HepG2 (cell line): ENCODE measurements around the gene PIP4K2C. TPM values are rescaled to one million over a fixed set of nuclear protein-coding genes. Genes with fewer than 3 reads are reported as not detected.

Source experiments
- ATAC-seq: fragments of 200-7000 bp; cut with Tn5 transposase; 3 replicates; pipeline ENCODE4 v1.9.1; 2020; ENCODE audit warnings: mild to moderate bottlenecking, moderate library complexity
- BruUV-seq: library from RNA; stranded (reverse); fragments of 400-500 nt; replicated peaks from 2 replicates; lab custom pipeline; 2021; lab: Mats Ljungman, UMichigan
- CTCF ChIA-PET: fragments of 300-600 bp; formaldehyde crosslinking; extraction: SDS; loops from one replicate; lab custom pipeline; 2021; ENCODE audit warnings: low total read pairs, inconsistent platforms, low intra/inter-chr PET ratio; lab: Yijun Ruan, JAX
- POLR2A ChIA-PET: fragments of 350-600 bp; sonication (Branson Sonifier 250); formaldehyde crosslinking; loops from one replicate; lab custom pipeline; 2020; ENCODE audit warnings: antibody characterized with exemption, inconsistent platforms; lab: Yijun Ruan, JAX
- DNase-seq: peaks from one replicate; pipeline ENCODE4 v3.0.0-alpha.2; 2015; ENCODE audit warnings: low spot score
- FAIRE-seq: peaks from 3 replicates; lab custom pipeline; 2011; peaks lifted over from hg19 to GRCh38; lab: Jason Lieb, UNC
- H2AFZ ChIP-seq: one replicate; pipeline ENCODE4 v1.6.1; 2011; ENCODE audit warnings: low read length, inconsistent platforms
- H3K27ac ChIP-seq: fragments of 300-600 bp; 3 replicates; pipeline ENCODE4 v1.8.0; 2011; ENCODE audit warnings: mixed run types, mild to moderate bottlenecking, mixed read lengths, low read length, inconsistent platforms; ENCODE audit not compliant: insufficient read depth; ENCODE audit errors: extremely low read length
- H3K27me3 ChIP-seq, 2 experiments: fragments of 200-600 bp in 1 of 2; 2 replicates in 1 of 2; 3 replicates in 1 of 2; pipeline versions ENCODE4 v1.6.0 to v1.8.0; 2011; ENCODE audit warnings: low read length in 2 of 2, mild to moderate bottlenecking in 2 of 2, moderate library complexity in 2 of 2, inconsistent platforms in 1 of 2; ENCODE audit not compliant: insufficient read depth in 2 of 2, control insufficient read depth in 1 of 2
- H3K36me3 ChIP-seq, 2 experiments: fragments of 200-600 bp in 1 of 2; replicated peaks in 1 of 2; 2 replicates in 1 of 2; 3 replicates in 1 of 2; pipeline versions ENCODE4 v1.5.1 to v1.8.0; 2011; ENCODE audit warnings: low read length in 2 of 2, inconsistent platforms in 1 of 2; ENCODE audit not compliant: insufficient read depth in 2 of 2, control insufficient read depth in 1 of 2
- H3K4me1 ChIP-seq: 2 replicates; pipeline ENCODE4 v1.5.1; 2012; ENCODE audit warnings: low read length, inconsistent platforms; ENCODE audit not compliant: insufficient read depth
- H3K4me2 ChIP-seq: 2 replicates; pipeline ENCODE4 v1.6.0; 2011; ENCODE audit warnings: low read depth, low read length, inconsistent platforms
- H3K4me3 ChIP-seq, 3 experiments: fragments of 200-600 bp in 1 of 3; sonication (generic), shearing (Covaris generic) in 1 of 3; replicated peaks in 1 of 3; 2 replicates each; pipeline ENCODE4 v1.5.1; 2011 to 2016; ENCODE audit warnings: low read length in 3 of 3, inconsistent platforms in 2 of 3, low read depth in 2 of 3, mild to moderate bottlenecking in 2 of 3, control low read depth in 1 of 3, mixed read lengths in 1 of 3; ENCODE audit not compliant: insufficient read depth in 1 of 3
- H3K79me2 ChIP-seq: one replicate; pipeline ENCODE4 v1.6.1; 2011; ENCODE audit warnings: low read length, inconsistent platforms; ENCODE audit not compliant: insufficient read depth
- H3K9ac ChIP-seq: 2 replicates; pipeline ENCODE4 v1.6.0; 2011; ENCODE audit warnings: mild to moderate bottlenecking, low read depth, low read length, inconsistent platforms; ENCODE audit not compliant: insufficient read depth
- H3K9me3 ChIP-seq: 2 replicates; pipeline ENCODE4 v1.5.1; 2012; ENCODE audit warnings: mild to moderate bottlenecking, low read length
- H4K20me1 ChIP-seq: 2 replicates; pipeline ENCODE4 v1.6.0; 2011; ENCODE audit warnings: inconsistent platforms, mild to moderate bottlenecking, low read length, moderate library complexity; ENCODE audit not compliant: insufficient read depth
- KDM5B ChIP-seq: sonication (generic); formaldehyde crosslinking; IDR thresholded peaks from 2 replicates; pipeline ENCODE4 v1.4.0; 2020; ENCODE audit warnings: missing genetic modification reagents, mild to moderate bottlenecking, borderline replicate concordance
- KLF9 ChIP-seq: IDR thresholded peaks from 2 replicates; pipeline ENCODE4 v1.6.1; 2016; ENCODE audit warnings: low read depth
- LCORL ChIP-seq, 2 experiments: fragments of 450-650 bp in 1 of 2; sonication (generic) in 1 of 2; formaldehyde crosslinking in 1 of 2; IDR thresholded peaks; 2 replicates each; pipeline versions ENCODE4 v1.5.0 to v1.6.1; 2017 to 2020; ENCODE audit warnings: antibody characterized with exemption in 1 of 2, missing genetic modification reagents in 1 of 2
- PCBP1 ChIP-seq: fragments of 200-400 bp; formaldehyde crosslinking; IDR thresholded peaks from 2 replicates; pipeline ENCODE4 v1.6.1; 2017; ENCODE audit warnings: mild to moderate bottlenecking, low read depth, low read length, borderline replicate concordance
- SKIL ChIP-seq: sonication (generic); formaldehyde crosslinking; IDR thresholded peaks from 2 replicates; pipeline ENCODE4 v1.8.0; 2022; ENCODE audit warnings: missing genetic modification reagents, mild to moderate bottlenecking, moderate library complexity, borderline replicate concordance
- TBX3 ChIP-seq: fragments of 450-650 bp; IDR thresholded peaks from 2 replicates; pipeline ENCODE4 v1.6.1; 2017; ENCODE audit warnings: antibody characterized with exemption, mild to moderate bottlenecking, inconsistent platforms, borderline replicate concordance
- ZKSCAN5 ChIP-seq: sonication (generic); formaldehyde crosslinking; IDR thresholded peaks from 2 replicates; pipeline ENCODE4 v1.5.1; 2020; ENCODE audit warnings: mild to moderate bottlenecking, missing genetic modification reagents
- ZNF124 ChIP-seq: sonication (generic); formaldehyde crosslinking; IDR thresholded peaks from 2 replicates; pipeline ENCODE4 v1.4.0; 2020; ENCODE audit warnings: missing genetic modification reagents
- ZNF142 ChIP-seq: sonication (generic); formaldehyde crosslinking; IDR thresholded peaks from 2 replicates; pipeline ENCODE4 v1.4.0; 2020; ENCODE audit warnings: missing genetic modification reagents
- ZNF260 ChIP-seq: sonication (generic); formaldehyde crosslinking; IDR thresholded peaks from 2 replicates; pipeline ENCODE4 v1.4.0; 2020; ENCODE audit warnings: missing genetic modification reagents, low read depth, mild to moderate bottlenecking, borderline replicate concordance
- ZNF329 ChIP-seq: sonication (generic); formaldehyde crosslinking; IDR thresholded peaks from 2 replicates; pipeline ENCODE4 v1.9.0; 2021; ENCODE audit warnings: low read depth, mild to moderate bottlenecking, missing genetic modification reagents
- ZNF362 ChIP-seq: sonication (generic); formaldehyde crosslinking; IDR thresholded peaks from 2 replicates; pipeline ENCODE4 v1.4.0; 2020; ENCODE audit warnings: missing genetic modification reagents, mild to moderate bottlenecking, borderline replicate concordance
- ZNF432 ChIP-seq: sonication (generic); formaldehyde crosslinking; IDR thresholded peaks from 2 replicates; pipeline ENCODE4 v1.5.0; 2020; ENCODE audit warnings: missing genetic modification reagents, mild to moderate bottlenecking, borderline replicate concordance
- ZSCAN9 ChIP-seq: IDR thresholded peaks from 2 replicates; pipeline ENCODE4 v1.6.1; 2016; ENCODE audit warnings: borderline replicate concordance
- WGBS: methylation state at CpG from one replicate; pipeline ENCODE4 v1.1.6; 2017; ENCODE audit warnings: low lambda C conversion rate; 5-methylcytosine and 5-hydroxymethylcytosine counted together
- in situ Hi-C: cut with HindIII; loops from 2 replicates; pipeline ENCODE4 v1.10.0; 2017; ENCODE audit warnings: low pct_unique_long_range_greater_than_20kb; ENCODE audit not compliant: extremely low pct_ligation_motif_present
- intact Hi-C: fragments of 100-400 bp; cut with micrococcal nuclease; formaldehyde crosslinking; loops from one replicate; pipeline ENCODE4 v1.10.0; 2022; ENCODE audit not compliant: unreplicated experiment
- polyA plus RNA-seq, 8 experiments: library from polyadenylated mRNA; depleted of rRNA in 3 of 8; stranded (reverse) in 7 of 8; unstranded in 1 of 8; fragments of >200 nt; fragmentation: Illumina TruSeq in 4 of 8; extraction: Trizol in 4 of 8; gene quantifications; 2 replicates each; pipeline versions ENCODE4 v1.2.1 to v1.2.3, GENCODE V29; 2011 to 2016; ENCODE audit warnings: low read depth in 4 of 8, missing spikeins in 1 of 8, mixed read lengths in 1 of 8; ENCODE audit not compliant: insufficient read depth in 1 of 8
- total RNA-seq, 5 experiments: library from RNA; depleted of rRNA; stranded (reverse); fragments of >200 nt; fragmentation: Illumina TruSeq; extraction: Trizol; gene quantifications; 2 replicates each; pipeline ENCODE4 v1.2.3, GENCODE V29; 2016; ENCODE audit warnings: low read depth in 1 of 5

PIP4K2C gene
- total and polyA plus RNA-seq, 2 of the 13 experiments (the other 11 are each of a cell fraction or from before 2014, with no cell fraction given) = 23.3 to 26.4 TPM

DNA sequence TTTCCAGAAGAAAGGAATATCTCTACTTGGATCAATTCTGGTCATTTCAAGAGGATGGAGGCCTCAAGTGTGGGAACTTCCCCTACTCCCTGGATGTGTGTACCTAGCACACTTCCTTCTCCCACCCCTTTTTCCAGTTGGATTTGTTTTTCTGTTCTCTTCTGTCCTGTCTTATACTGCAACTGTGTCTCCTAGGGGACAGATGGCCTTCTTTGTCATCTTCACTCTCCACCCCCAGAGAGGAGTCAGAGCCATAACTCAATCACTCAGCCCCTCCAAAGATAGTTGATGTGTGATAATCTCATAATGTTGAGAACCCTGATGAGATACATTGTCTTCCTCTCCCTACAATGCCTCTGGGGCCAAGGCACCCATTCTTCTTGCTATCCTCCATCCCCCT lies 11.6 kb downstream of the PIP4K2C start (continued):
- TF ChIP-seq ZNF142 (CRISPR knock-in tag) (no peak), KLF9 (CRISPR knock-in tag) (no peak), TBX3 (no peak), KDM5B (CRISPR knock-in tag) (no peak), PCBP1 (no peak), ZNF329 (CRISPR knock-in tag) (no peak), ZSCAN9 (CRISPR knock-in tag) (no peak)

GRCh38 chr12:57603324-57603723 lies 12.3 kb downstream of the PIP4K2C start:
- no peak for ATAC-seq
- no TSS peak for BruUV-seq
- Histone ChIP-seq H3K9me3 (no peaks in the 10 kb centered on the region), H4K20me1 (no peaks in the 10 kb centered on the region; the same call in 1 of the 2 replicates), H3K4me2 (no peak overlapping the region), H3K36me3 (peaks cover 10 to 15% of the 10 kb centered on the region in 2 experiments; a peak in 3 of 5 replicates), H3K27me3 (peaks cover 0 to 6% of the 10 kb centered on the region in 2 experiments; a peak in 1 of 5 replicates), H3K4me1 (peaks cover 27% of the 10 kb centered on the region), H3K27ac (no peak overlapping the region), H2AFZ (no peak overlapping the region), H3K9ac (no peak overlapping the region), H3K79me2 (no peaks in the 10 kb centered on the region), H3K4me3 (no peak overlapping the region)
- WGBS = 95% methylated on average over 2 of the region's 2 CpGs
- ChIA-PET CTCF (no interaction called here), POLR2A (interaction anchor here (0.9 to 5.4 kb wide), 3 partner anchors 12 to 80 kb away, joined by 3 to 26 read pairs (median 4); partner anchors contain the start of gene PIP4K2C)
- no peak for DNase-seq
- no peak for FAIRE-seq
- intact Hi-C loops (no loop called here), in situ Hi-C loops (no loop called here)
- TF ChIP-seq ZNF260 (CRISPR knock-in tag) = no peak
- no peak for TF ChIP-seq ZNF124 (CRISPR knock-in tag)
- no peak for TF ChIP-seq LCORL (IDR thresholded peaks at IDR 0.05)
- no peak for TF ChIP-seq LCORL (CRISPR knock-in tag; IDR thresholded peaks at IDR 0.05)
- no peak for TF ChIP-seq ZNF432 (CRISPR knock-in tag)
- no peak for TF ChIP-seq SKIL (CRISPR knock-in tag)
- no peak for TF ChIP-seq ZNF362 (CRISPR knock-in tag)
- no peak for TF ChIP-seq ZKSCAN5
